Endothelial cell of umbilical vein (primary cell): ENCODE results near the gene TMEM233.

ENCODE experiments used
- FOS ChIP-seq: IDR thresholded peaks from 2 replicates; pipeline ENCODE4 v1.6.1; 2011; ENCODE audit warnings: mild to moderate bottlenecking, low read length, moderate library complexity, borderline replicate concordance; ENCODE audit not compliant: insufficient read depth
- POLR2A ChIP-seq: IDR thresholded peaks from 2 replicates; pipeline ENCODE4 v1.6.1; 2012; ENCODE audit warnings: low read depth, mild to moderate bottlenecking, control low read depth, low read length
- TF ChIP-seq, protein P1 (sequence below), 2 donors: IDR thresholded peaks; 1 replicate in 1 of 2; 2 replicates in 1 of 2; pipeline ENCODE4 v1.5.1; 2011; ENCODE audit warnings: low read length in 2 of 2, mild to moderate bottlenecking in 2 of 2, moderate library complexity in 2 of 2, control low read depth in 1 of 2, inconsistent platforms in 1 of 2, low read depth in 1 of 2; ENCODE audit not compliant: insufficient read depth in 1 of 2; ENCODE audit errors: extremely low read depth in 1 of 2

GRCh38 chr12:119614705-119615104 is 21.1 kb downstream of the TMEM233 start:
- TF ChIP-seq, protein P1, sequence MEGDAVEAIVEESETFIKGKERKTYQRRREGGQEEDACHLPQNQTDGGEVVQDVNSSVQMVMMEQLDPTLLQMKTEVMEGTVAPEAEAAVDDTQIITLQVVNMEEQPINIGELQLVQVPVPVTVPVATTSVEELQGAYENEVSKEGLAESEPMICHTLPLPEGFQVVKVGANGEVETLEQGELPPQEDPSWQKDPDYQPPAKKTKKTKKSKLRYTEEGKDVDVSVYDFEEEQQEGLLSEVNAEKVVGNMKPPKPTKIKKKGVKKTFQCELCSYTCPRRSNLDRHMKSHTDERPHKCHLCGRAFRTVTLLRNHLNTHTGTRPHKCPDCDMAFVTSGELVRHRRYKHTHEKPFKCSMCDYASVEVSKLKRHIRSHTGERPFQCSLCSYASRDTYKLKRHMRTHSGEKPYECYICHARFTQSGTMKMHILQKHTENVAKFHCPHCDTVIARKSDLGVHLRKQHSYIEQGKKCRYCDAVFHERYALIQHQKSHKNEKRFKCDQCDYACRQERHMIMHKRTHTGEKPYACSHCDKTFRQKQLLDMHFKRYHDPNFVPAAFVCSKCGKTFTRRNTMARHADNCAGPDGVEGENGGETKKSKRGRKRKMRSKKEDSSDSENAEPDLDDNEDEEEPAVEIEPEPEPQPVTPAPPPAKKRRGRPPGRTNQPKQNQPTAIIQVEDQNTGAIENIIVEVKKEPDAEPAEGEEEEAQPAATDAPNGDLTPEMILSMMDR (IDR thresholded peaks at IDR 0.05; ENCODE audit: extremely low read depth in 1 of 2, insufficient read depth in 1 of 2, low read depth in 1 of 2, low read length in 2 of 2): no peak
- TF ChIP-seq POLR2A (no peak), FOS (peak; percentile 36)
